Measurements from ENCODE around the gene KLHL14. TPM values are rescaled to one million over a fixed set of nuclear protein-coding genes. Genes with fewer than 3 reads are reported as not detected.
"Not testable (repeated sequence)": the region's sequence is repeated elsewhere in the genome, so short reads cannot be mapped to it uniquely, and the experiment has no call there.

Gene KLHL14
- total RNA-seq, 8 experiments from 2014 or later = 0.10 to 10.1 (median 2.1) TPM

DNA sequence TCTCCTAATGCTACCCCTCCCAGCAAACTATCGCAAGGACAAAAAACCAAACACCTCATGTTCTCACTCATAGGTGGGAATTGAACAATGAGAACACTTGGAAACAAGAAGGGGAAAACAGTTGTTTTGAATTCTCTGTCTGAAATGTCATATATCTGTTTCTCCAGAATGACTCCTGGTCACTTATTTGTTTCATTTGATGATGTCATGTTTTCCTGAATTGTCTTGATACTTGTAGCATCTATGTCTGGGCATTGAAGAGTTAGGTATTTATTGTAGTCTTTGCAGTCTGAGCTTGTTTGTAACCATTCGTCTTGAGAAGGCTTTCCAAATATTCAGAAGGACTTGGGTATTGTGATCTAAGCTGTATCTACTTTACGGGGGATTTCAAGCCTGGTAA is 118.3 kb downstream of the KLHL14 start:
- H3K4me1 ChIP-seq (replicated peaks in 1 of 2); in situ Hi-C loops (cut with MboI; ENCODE audit: low pct_unique_long_range_greater_than_20kb in 2 of 9, low sequenced_read_pairs in 9 of 9, unreplicated experiment in 9 of 9); H3K27ac ChIP-seq; ATAC-seq (replicated peaks in 6 of 8); H3K4me3 ChIP-seq: not testable (repeated sequence)
- WGBS, 10 experiments = 35 to 100% (median 100%) methylated on average over 1 to 3 of the region's 3 CpGs

GRCh38 chr18:32637659-32638058 is 135.2 kb downstream of the KLHL14 start:
- H3K4me3 ChIP-seq; H3K4me1 ChIP-seq (replicated peaks in 1 of 2); in situ Hi-C loops (cut with MboI; ENCODE audit: low pct_unique_long_range_greater_than_20kb in 2 of 9, low sequenced_read_pairs in 9 of 9, unreplicated experiment in 9 of 9); H3K27ac ChIP-seq; ATAC-seq (replicated peaks in 6 of 8): not testable (repeated sequence)
- WGBS, 10 experiments = 50 to 100% (median 90%) methylated on average over 1 of the region's 1 CpG; no CpG with 5 or more reads in 4 of the 10 experiments

GRCh38 chr18:32637226-32637625 is 135.6 kb downstream of the KLHL14 start:
- no peak for ATAC-seq (replicated peaks in 6 of 8)
- in situ Hi-C loops (cut with MboI; ENCODE audit: low pct_unique_long_range_greater_than_20kb in 2 of 9, low sequenced_read_pairs in 9 of 9, unreplicated experiment in 9 of 9) = no loop called here
- no peak overlapping the region for H3K27ac ChIP-seq
- H3K4me3 ChIP-seq = no peak overlapping the region
- H3K4me1 ChIP-seq (replicated peaks in 1 of 2) = no peaks in the 10 kb centered on the region
- 0 to 100% (median 90%) methylated on average over 1 to 2 of the region's 2 CpGs; no CpG with 5 or more reads in 1 of the 10 experiments for WGBS, 10 experiments

GRCh38 chr18:32634876-32635431 is 137.9 kb downstream of the KLHL14 start:
- peak in 3 of 8 experiments; percentile 55 to 89 (median 84) for ATAC-seq (replicated peaks in 6 of 8)
- H3K27ac ChIP-seq = no peak overlapping the region
- in situ Hi-C loops (cut with MboI; ENCODE audit: low pct_unique_long_range_greater_than_20kb in 2 of 9, low sequenced_read_pairs in 9 of 9, unreplicated experiment in 9 of 9) = no loop called here
- no peak overlapping the region for H3K4me3 ChIP-seq
- no peaks in the 10 kb centered on the region for H3K4me1 ChIP-seq (replicated peaks in 1 of 2)
- 0 to 100% (median 67%) methylated on average over 1 to 4 of the region's 5 CpGs; no CpG with 5 or more reads in 1 of the 10 experiments for WGBS, 10 experiments

- Histone ChIP-seq H3K4me1 (replicated peaks in 1 of 2) (no peaks in the 10 kb centered on the region), H3K4me3 (no peak overlapping the region), H3K27ac (no peak overlapping the region)
- WGBS, 10 experiments = 21 to 94% (median 60%) methylated on average over 1 to 12 of the region's 16 CpGs; no CpG with 5 or more reads in 1 of the 10 experiments
- in situ Hi-C loops (cut with MboI; ENCODE audit: low pct_unique_long_range_greater_than_20kb in 2 of 9, low sequenced_read_pairs in 9 of 9, unreplicated experiment in 9 of 9) = no loop called here
- ATAC-seq (replicated peaks in 6 of 8) = peak in 3 of 8 experiments; percentile 35 to 76 (median 74)
Measured at GRCh38 chr18:32629981-32630700, 142.7 kb downstream of the KLHL14 start.

DNA sequence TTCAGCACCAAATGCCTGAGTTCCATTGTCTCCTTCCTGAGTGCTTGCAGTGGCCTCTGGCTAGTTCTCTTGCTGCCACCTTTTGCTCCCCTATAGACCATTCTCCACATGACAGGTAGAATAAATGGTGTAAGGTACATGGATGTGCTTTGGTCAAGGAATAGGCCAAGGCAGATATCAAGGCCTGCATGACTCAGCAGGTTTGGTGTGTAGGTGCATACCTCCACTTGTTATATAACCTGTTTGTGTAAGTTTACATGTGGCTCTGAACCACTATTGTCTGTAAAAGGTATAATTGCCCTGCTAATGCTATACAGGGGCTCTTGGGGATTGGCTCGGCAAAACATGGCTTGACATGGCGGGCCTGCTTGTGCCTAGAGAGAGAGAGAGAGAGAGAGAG is 143.5 kb downstream of the KLHL14 start:
- Histone ChIP-seq H3K4me1 (replicated peaks in 1 of 2) (no peaks in the 10 kb centered on the region), H3K4me3 (no peak overlapping the region), H3K27ac (no peak overlapping the region)
- no peak for ATAC-seq (replicated peaks in 6 of 8)
- 90% methylated on average over 2 of the region's 2 CpGs; no CpG with 5 or more reads in 9 of the 10 experiments for WGBS, 10 experiments
- in situ Hi-C loops (cut with MboI; ENCODE audit: low pct_unique_long_range_greater_than_20kb in 2 of 9, low sequenced_read_pairs in 9 of 9, unreplicated experiment in 9 of 9) = no loop called here

DNA sequence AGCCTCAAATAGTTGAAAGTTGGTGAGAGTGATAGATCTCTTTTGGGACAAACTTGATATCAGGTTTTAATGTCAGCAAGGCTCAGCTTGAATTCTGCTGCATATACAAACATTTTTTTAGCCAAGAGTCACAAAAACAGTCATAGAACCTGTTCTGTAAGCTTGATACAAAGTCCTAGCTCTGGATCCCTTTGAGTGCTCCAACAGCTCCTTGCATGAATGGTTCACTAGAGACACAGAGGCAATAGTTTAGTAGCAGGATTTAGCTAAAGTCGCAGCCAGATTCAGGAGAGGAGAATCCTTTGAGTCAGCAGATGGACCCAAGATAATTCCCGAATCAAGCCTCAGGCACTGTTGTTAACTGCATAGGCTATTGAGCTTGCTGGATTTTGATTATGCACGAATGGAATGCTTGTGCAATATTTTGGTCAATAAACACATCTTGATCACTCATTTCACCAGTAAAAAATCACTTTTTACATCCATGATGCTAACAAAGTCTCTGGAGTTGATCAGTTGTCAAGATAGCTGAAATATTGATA is 148.6 kb downstream of the KLHL14 start:
- ATAC-seq (replicated peaks in 6 of 8) = peak in 3 of 8 experiments; percentile 70 to 93 (median 78)
- Histone ChIP-seq H3K27ac (no peak overlapping the region), H3K4me3 (no peak overlapping the region), H3K4me1 (replicated peaks in 1 of 2) (peaks cover 0 to 3% of the 10 kb centered on the region in 2 donors)
- in situ Hi-C loops (cut with MboI; ENCODE audit: low pct_unique_long_range_greater_than_20kb in 2 of 9, low sequenced_read_pairs in 9 of 9, unreplicated experiment in 9 of 9) = no loop called here
- WGBS, 10 experiments = 0 to 95% (median 48%) methylated on average over 1 to 3 of the region's 3 CpGs; no CpG with 5 or more reads in 4 of the 10 experiments

GRCh38 chr18:32623563-32623962 is 149.3 kb downstream of the KLHL14 start:
- no peak overlapping the region for H3K27ac ChIP-seq
- H3K4me1 ChIP-seq (replicated peaks in 1 of 2) = peaks cover 0 to 3% of the 10 kb centered on the region in 2 donors
- no peak overlapping the region for H3K4me3 ChIP-seq
- ATAC-seq (replicated peaks in 6 of 8) = peak in 2 of 8 experiments; percentile 45 to 57
- in situ Hi-C loops (cut with MboI; ENCODE audit: low pct_unique_long_range_greater_than_20kb in 2 of 9, low sequenced_read_pairs in 9 of 9, unreplicated experiment in 9 of 9) = no loop called here
